SK-N-MC (cell line): Measurements from ENCODE around the gene ISM1.

ENCODE experiments used
- DNase-seq: peaks from one replicate; pipeline ENCODE4 v3.0.0-alpha.2; 2011; ENCODE audit warnings: low read depth, low spot score
- H3K27ac ChIP-seq: fragments of 200-600 bp; sonication (generic); 2 replicates; pipeline ENCODE4 v1.5.1; 2016; ENCODE audit warnings: mixed run types
- H3K36me3 ChIP-seq: fragments of 200-600 bp; sonication (generic); 2 replicates; pipeline ENCODE4 v1.6.1; 2017; ENCODE audit warnings: antibody characterized with exemption, low read length, mixed read lengths; ENCODE audit not compliant: insufficient read depth
- H3K4me3 ChIP-seq: fragments of 200-600 bp; sonication (generic); 2 replicates; pipeline ENCODE4 v1.5.1; 2016
- H3K9ac ChIP-seq: fragments of 200-600 bp; sonication (generic); 2 replicates; pipeline ENCODE4 v1.8.0; 2017; ENCODE audit warnings: mixed run types, mixed read lengths; ENCODE audit not compliant: insufficient read length
- H3K9me3 ChIP-seq: fragments of 200-600 bp; sonication (generic); 2 replicates; pipeline ENCODE4 v1.6.1; 2017; ENCODE audit warnings: low read depth, mild to moderate bottlenecking, antibody characterized with exemption, low read length, moderate library complexity, mixed read lengths
- EZH2 ChIP-seq: fragments of 200-600 bp; sonication (generic); IDR thresholded peaks from one replicate; pipeline ENCODE4 v1.6.1; 2017; ENCODE audit warnings: antibody characterized with exemption
- FOXP2 ChIP-seq: optimal IDR thresholded peaks from 2 replicates; pipeline ENCODE3; 2011; ENCODE audit warnings: mild to moderate bottlenecking, moderate library complexity; ENCODE audit not compliant: insufficient read depth; ENCODE audit errors: extremely low read length, control extremely low read depth
- POLR2AphosphoS5 ChIP-seq: IDR thresholded peaks from 2 replicates; pipeline ENCODE4 v1.6.1; 2012; ENCODE audit warnings: mild to moderate bottlenecking, low read depth, low read length, borderline replicate concordance

Gene ISM1

DNA sequence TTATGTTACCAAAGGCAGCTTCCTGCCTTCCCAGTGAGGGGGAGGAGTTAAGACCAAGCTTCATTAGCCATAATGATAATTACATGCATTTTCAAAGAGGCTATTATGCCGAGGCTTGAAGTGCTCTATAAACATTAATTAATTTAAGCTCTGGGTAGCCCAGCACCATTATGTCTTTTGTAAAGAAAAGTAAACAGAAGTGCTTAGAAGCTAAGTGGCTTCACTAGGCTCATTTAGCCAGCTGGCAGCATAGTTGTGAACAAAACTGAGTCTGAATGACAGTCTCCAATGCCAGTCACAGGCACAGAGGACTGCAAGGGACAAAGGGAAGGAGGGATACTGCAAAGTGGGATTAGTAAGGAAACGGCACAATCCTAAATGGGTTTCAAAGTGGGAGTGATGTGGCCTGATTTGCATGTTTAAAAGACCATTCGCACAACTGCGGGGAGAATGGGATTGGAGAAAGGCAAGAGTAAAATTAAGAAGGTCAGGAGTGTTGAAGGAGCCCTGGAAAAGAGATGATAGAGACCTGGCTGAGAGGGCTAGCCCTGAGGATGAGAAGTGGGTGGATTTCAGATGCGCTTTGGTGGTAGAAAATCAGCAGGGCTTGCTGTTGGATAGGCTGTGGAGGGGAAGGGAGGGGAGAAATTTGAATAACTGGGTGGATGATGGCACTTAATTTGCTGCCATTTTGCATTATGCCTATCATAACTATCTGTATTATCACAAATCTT, 20.1 kb upstream of the ISM1 start:
- Histone ChIP-seq H3K36me3 (no peaks in the 10 kb centered on the region), H3K9ac (no peak overlapping the region), H3K9me3 (no peaks in the 10 kb centered on the region), H3K4me3 (no peak overlapping the region), H3K27ac (no peak overlapping the region)
- TF ChIP-seq FOXP2 (no peak), EZH2 (no peak), POLR2AphosphoS5 (no peak)
- DNase-seq: no peak

- no peaks in the 10 kb centered on the region for H3K9me3 ChIP-seq
- no peak for DNase-seq
- H3K9ac ChIP-seq: no peak overlapping the region
- no peaks in the 10 kb centered on the region for H3K36me3 ChIP-seq
- no peak for TF ChIP-seq POLR2AphosphoS5
- H3K27ac ChIP-seq: no peak overlapping the region
- no peak overlapping the region for H3K4me3 ChIP-seq
These were observed 18.5 kb upstream of the ISM1 start for GRCh38 chr20:13202565-13202964.

GRCh38 chr20:13205425-13205824, 15.6 kb upstream of the ISM1 start:
- H3K9ac ChIP-seq: no peak overlapping the region
- TF ChIP-seq EZH2: no peak
- no peak for TF ChIP-seq FOXP2
- TF ChIP-seq POLR2AphosphoS5: no peak
- DNase-seq: no peak
- no peaks in the 10 kb centered on the region for H3K9me3 ChIP-seq
- H3K36me3 ChIP-seq: no peaks in the 10 kb centered on the region
- no peak overlapping the region for H3K27ac ChIP-seq
- H3K4me3 ChIP-seq: no peak overlapping the region

GRCh38 chr20:13205848-13206434, 15.1 kb upstream of the ISM1 start:
- TF ChIP-seq EZH2 (no peak), FOXP2 (no peak), POLR2AphosphoS5 (no peak)
- Histone ChIP-seq H3K36me3 (no peaks in the 10 kb centered on the region), H3K27ac (no peak overlapping the region), H3K9ac (no peak overlapping the region), H3K9me3 (no peaks in the 10 kb centered on the region), H3K4me3 (no peak overlapping the region)
- no peak for DNase-seq

GRCh38 chr20:13207016-13207415, 14.1 kb upstream of the ISM1 start:
- Histone ChIP-seq H3K36me3 (no peaks in the 10 kb centered on the region), H3K27ac (no peak overlapping the region), H3K9ac (no peak overlapping the region), H3K9me3 (no peaks in the 10 kb centered on the region), H3K4me3 (no peak overlapping the region)
- no peak for DNase-seq
- no peak for TF ChIP-seq EZH2
- no peak for TF ChIP-seq FOXP2
- TF ChIP-seq POLR2AphosphoS5: no peak

- no peak for DNase-seq
- TF ChIP-seq POLR2AphosphoS5 (no peak), FOXP2 (no peak), EZH2 (no peak)
- H3K9me3 ChIP-seq: no peaks in the 10 kb centered on the region
- H3K27ac ChIP-seq: no peak overlapping the region
- H3K4me3 ChIP-seq: no peak overlapping the region
- no peaks in the 10 kb centered on the region for H3K36me3 ChIP-seq
- no peak overlapping the region for H3K9ac ChIP-seq
These were observed 9.0 kb upstream of the ISM1 start for GRCh38 chr20:13211956-13212618.

DNA sequence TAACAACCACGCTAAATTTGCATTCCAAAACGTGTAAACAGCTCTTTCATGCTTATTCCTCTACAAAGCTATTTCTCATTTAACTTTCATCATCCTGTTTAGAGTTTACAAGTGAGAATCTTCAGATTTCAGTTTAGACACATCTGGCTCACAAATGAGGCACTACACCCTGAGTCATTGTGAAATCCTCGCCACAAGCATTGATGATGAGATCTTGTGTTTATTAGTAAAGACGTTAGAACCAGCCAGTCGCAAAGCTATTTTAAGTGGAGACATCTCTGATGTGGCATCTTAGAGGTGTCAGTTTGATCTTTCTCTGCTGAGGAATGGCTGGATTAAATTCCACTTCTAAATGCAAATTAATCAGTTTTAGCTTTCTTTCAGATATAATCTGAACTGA, 8.3 kb upstream of the ISM1 start:
- Histone ChIP-seq H3K36me3 (no peaks in the 10 kb centered on the region), H3K9me3 (no peaks in the 10 kb centered on the region), H3K27ac (no peak overlapping the region), H3K9ac (no peak overlapping the region), H3K4me3 (no peak overlapping the region)
- TF ChIP-seq EZH2: no peak
- TF ChIP-seq POLR2AphosphoS5: no peak
- no peak for TF ChIP-seq FOXP2
- DNase-seq: no peak

- Histone ChIP-seq H3K4me3 (no peak overlapping the region), H3K9me3 (no peaks in the 10 kb centered on the region), H3K36me3 (no peaks in the 10 kb centered on the region), H3K27ac (no peak overlapping the region), H3K9ac (no peak overlapping the region)
- TF ChIP-seq POLR2AphosphoS5 (no peak), EZH2 (no peak), FOXP2 (no peak)
- DNase-seq: no peak
These were observed 7.7 kb upstream of the ISM1 start for GRCh38 chr20:13213335-13213734.
